Measurements from ENCODE around the gene ELMOD3. TPM values are rescaled to one million over a fixed set of nuclear protein-coding genes. Genes with fewer than 3 reads are reported as not detected.

ELMOD3 gene
- total and polyA plus RNA-seq, 9 of the 15 experiments (the other 6 are each of a cell fraction or from before 2014, with no cell fraction given): 2.7 to 18.7 (median 11.6) TPM

- TF ChIP-seq TBP (optimal IDR thresholded peaks at IDR 0.05; ENCODE audit: low read depth, low read length) (no peak), CBFA2T3 (IDR thresholded peaks at IDR 0.05) (peak; percentile 70), BDP1 (IDR thresholded peaks at IDR 0.05; ENCODE audit: insufficient read depth, insufficient read length) (no peak), HBP1 (CRISPR knock-in tag; IDR thresholded peaks at IDR 0.05) (no peak), FOXA1 (IDR thresholded peaks at IDR 0.05; ENCODE audit: borderline replicate concordance) (no peak), ZNF165 (CRISPR knock-in tag; IDR thresholded peaks at IDR 0.05; ENCODE audit: borderline replicate concordance) (no peak), YY1 (IDR thresholded peaks at IDR 0.05; ENCODE audit: borderline replicate concordance in 1 of 3, control insufficient read depth in 1 of 3, extremely low read depth in 1 of 3, insufficient read depth in 3 of 3, insufficient read length in 1 of 3, insufficient replicate concordance in 2 of 3, low read depth in 1 of 3, low read length in 2 of 3) (peak; percentile 35 to 86 (median 66)), ZBTB8A (IDR thresholded peaks at IDR 0.05; ENCODE audit: partially characterized antibody) (no peak), ZNF830 (CRISPR knock-in tag; IDR thresholded peaks at IDR 0.05) (no peak), ARNT (IDR thresholded peaks at IDR 0.05) (no peak; a peak in 1 of 4 replicates), DACH1 (IDR thresholded peaks at IDR 0.05; ENCODE audit: partially characterized antibody) (no peak), ZNF644 (tag; IDR thresholded peaks at IDR 0.05; ENCODE audit: low read depth) (no peak), POLR3A (IDR thresholded peaks at IDR 0.05; ENCODE audit: borderline replicate concordance, extremely low read depth, insufficient read depth, insufficient read length) (no peak), POLR2B (IDR thresholded peaks at IDR 0.05; ENCODE audit: low read depth, partially characterized antibody) (no peak), SRSF3 (IDR thresholded peaks at IDR 0.05; ENCODE audit: insufficient read depth, low read length) (no peak), BRCA1 (IDR thresholded peaks at IDR 0.05) (no peak), BRCA1 (CRISPR knock-in tag; IDR thresholded peaks at IDR 0.05) (no peak), NR0B1 (IDR thresholded peaks at IDR 0.05; ENCODE audit: partially characterized antibody) (no peak), RBM14 (IDR thresholded peaks at IDR 0.05; ENCODE audit: borderline replicate concordance, insufficient read depth, low read depth, low read length) (no peak), ZNF217 (CRISPR knock-in tag; IDR thresholded peaks at IDR 0.05) (no peak), RFX5 (IDR thresholded peaks at IDR 0.05; ENCODE audit: low read depth, low read length) (no peak), NR2C2 (CRISPR knock-in tag; IDR thresholded peaks at IDR 0.05) (no peak), NR2C2 (tag; IDR thresholded peaks at IDR 0.05) (no peak; the same call in 1 of the 2 replicates), TRIM24 (IDR thresholded peaks at IDR 0.05) (no peak), ZBTB49 (CRISPR knock-in tag; IDR thresholded peaks at IDR 0.05; ENCODE audit: borderline replicate concordance) (no peak)
Observed at GRCh38 chr2:85326406-85327159, 28.0 kb upstream of the ELMOD3 start (continued).

Data from K562 (cell line).